BJ (cell line): ENCODE measurements around the gene ATP2B1. TPM values are rescaled to one million over a fixed set of nuclear protein-coding genes. Genes with fewer than 3 reads are reported as not detected.
A peak's percentile ranks its signal among the peaks of the same experiment; 100 is the strongest.

Source experiments
- CTCF ChIA-PET: fragments of 350-600 bp; formaldehyde crosslinking; extraction: SDS; loops from one replicate; lab custom pipeline; 2021; ENCODE audit warnings: antibody characterized with exemption, inconsistent platforms; lab: Yijun Ruan, JAX
- POLR2A ChIA-PET: fragments of 300-600 bp; sonication (Branson Sonifier 250); formaldehyde crosslinking; extraction: SDS; loops from one replicate; lab custom pipeline; 2021; ENCODE audit warnings: antibody characterized with exemption; lab: Charles Lee
- DNase-seq: peaks from one replicate; pipeline ENCODE4 v3.0.0-alpha.2; 2011; ENCODE audit warnings: low read depth
- H3K27me3 ChIP-seq: 2 replicates; pipeline ENCODE4 v1.6.0; 2011; ENCODE audit warnings: low read length; ENCODE audit not compliant: control insufficient read depth, insufficient read depth
- H3K36me3 ChIP-seq: 2 replicates; pipeline ENCODE4 v1.5.1; 2011; ENCODE audit warnings: low read length; ENCODE audit not compliant: control insufficient read depth, insufficient read depth
- H3K4me3 ChIP-seq: 2 replicates; pipeline ENCODE4 v1.5.1; 2011; ENCODE audit warnings: low read depth, mild to moderate bottlenecking, control low read depth, low read length
- polyA plus RNA-seq: library from polyadenylated mRNA; depleted of rRNA; stranded (reverse); fragments of >200 nt; gene quantifications from 2 replicates; pipeline ENCODE4 v1.2.3, GENCODE V29; 2011
- TF ChIP-seq, protein P1 (sequence below): IDR thresholded peaks from 2 replicates; pipeline ENCODE4 v1.5.1; 2011; ENCODE audit warnings: low read depth, mild to moderate bottlenecking, control low read depth, inconsistent platforms, low read length, moderate library complexity; ENCODE audit not compliant: insufficient read depth

Gene ATP2B1
- polyA plus RNA-seq, 1 experiment = 12.8 TPM

GRCh38 chr12:89542912-89543592 lies 165.6 kb downstream of the ATP2B1 start:
- POLR2A ChIA-PET = no interaction called here
- Histone ChIP-seq H3K27me3 (no peaks in the 10 kb centered on the region), H3K4me3 (no peak overlapping the region), H3K36me3 (no peaks in the 10 kb centered on the region)
- TF ChIP-seq, protein P1, sequence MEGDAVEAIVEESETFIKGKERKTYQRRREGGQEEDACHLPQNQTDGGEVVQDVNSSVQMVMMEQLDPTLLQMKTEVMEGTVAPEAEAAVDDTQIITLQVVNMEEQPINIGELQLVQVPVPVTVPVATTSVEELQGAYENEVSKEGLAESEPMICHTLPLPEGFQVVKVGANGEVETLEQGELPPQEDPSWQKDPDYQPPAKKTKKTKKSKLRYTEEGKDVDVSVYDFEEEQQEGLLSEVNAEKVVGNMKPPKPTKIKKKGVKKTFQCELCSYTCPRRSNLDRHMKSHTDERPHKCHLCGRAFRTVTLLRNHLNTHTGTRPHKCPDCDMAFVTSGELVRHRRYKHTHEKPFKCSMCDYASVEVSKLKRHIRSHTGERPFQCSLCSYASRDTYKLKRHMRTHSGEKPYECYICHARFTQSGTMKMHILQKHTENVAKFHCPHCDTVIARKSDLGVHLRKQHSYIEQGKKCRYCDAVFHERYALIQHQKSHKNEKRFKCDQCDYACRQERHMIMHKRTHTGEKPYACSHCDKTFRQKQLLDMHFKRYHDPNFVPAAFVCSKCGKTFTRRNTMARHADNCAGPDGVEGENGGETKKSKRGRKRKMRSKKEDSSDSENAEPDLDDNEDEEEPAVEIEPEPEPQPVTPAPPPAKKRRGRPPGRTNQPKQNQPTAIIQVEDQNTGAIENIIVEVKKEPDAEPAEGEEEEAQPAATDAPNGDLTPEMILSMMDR = peak; percentile 87
- CTCF ChIA-PET = interaction anchor here (0.6 to 2.8 kb wide), 22 partner anchors 8 to 1396 kb away, joined by 3 to 9 read pairs (median 3); partner anchors contain the start of gene ATP2B1
- no peak for DNase-seq

DNA sequence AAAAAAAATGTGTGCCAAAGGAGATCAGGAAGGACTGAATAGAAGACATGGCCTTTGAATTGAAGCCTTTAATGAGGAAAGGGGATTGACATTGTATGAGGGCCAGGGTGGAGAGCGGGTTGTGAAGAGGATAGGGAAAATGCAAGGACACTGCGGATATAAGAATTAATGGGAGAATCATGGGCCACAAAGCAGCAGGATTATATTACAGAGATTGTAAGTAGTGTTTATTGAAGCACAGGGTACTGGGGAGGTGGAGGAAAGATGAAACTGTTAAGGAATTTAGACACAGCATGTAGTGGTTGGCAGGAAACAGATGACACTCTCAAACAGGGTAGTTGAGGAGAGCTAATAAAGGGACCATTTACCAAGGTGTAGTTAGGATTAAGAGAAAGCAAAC lies 166.4 kb downstream of the ATP2B1 start:
- POLR2A ChIA-PET = no interaction called here
- DNase-seq = no peak
- CTCF ChIA-PET = interaction anchor here (0.6 to 2.8 kb wide), 11 partner anchors 9 to 1395 kb away, joined by 3 to 9 read pairs (median 4); no protein-coding TSS in a partner anchor

GRCh38 chr12:89540586-89540985 lies 168.1 kb downstream of the ATP2B1 start:
- no peak for DNase-seq
- TF ChIP-seq, protein P1 = no peak
- Histone ChIP-seq H3K36me3 (no peaks in the 10 kb centered on the region), H3K4me3 (no peak overlapping the region), H3K27me3 (no peaks in the 10 kb centered on the region)
- CTCF ChIA-PET = interaction anchor here (1.3 to 1.4 kb wide), 2 partner anchors 523 to 1369 kb away, joined by 3 to 4 read pairs; no protein-coding TSS in a partner anchor
- POLR2A ChIA-PET = no interaction called here

More for the DNA sequence above, 166.4 kb downstream of the ATP2B1 start:
- Histone ChIP-seq H3K27me3 (no peaks in the 10 kb centered on the region), H3K36me3 (no peaks in the 10 kb centered on the region), H3K4me3 (no peak overlapping the region)
- TF ChIP-seq, protein P1 = no peak

- ChIA-PET POLR2A (no interaction called here), CTCF (interaction anchor here (1.0 to 1.5 kb wide), 4 partner anchors 15 to 1315 kb away, joined by 3 to 7 read pairs (median 3); partner anchors contain the start of gene GALNT4)
- no peak for DNase-seq
- no peaks in the 10 kb centered on the region for H3K27me3 ChIP-seq
- H3K36me3 ChIP-seq = no peaks in the 10 kb centered on the region
- TF ChIP-seq, protein P1 = no peak
- H3K4me3 ChIP-seq = no peak overlapping the region
Measured at GRCh38 chr12:89539426-89540223, 169.0 kb downstream of the ATP2B1 start.

DNA sequence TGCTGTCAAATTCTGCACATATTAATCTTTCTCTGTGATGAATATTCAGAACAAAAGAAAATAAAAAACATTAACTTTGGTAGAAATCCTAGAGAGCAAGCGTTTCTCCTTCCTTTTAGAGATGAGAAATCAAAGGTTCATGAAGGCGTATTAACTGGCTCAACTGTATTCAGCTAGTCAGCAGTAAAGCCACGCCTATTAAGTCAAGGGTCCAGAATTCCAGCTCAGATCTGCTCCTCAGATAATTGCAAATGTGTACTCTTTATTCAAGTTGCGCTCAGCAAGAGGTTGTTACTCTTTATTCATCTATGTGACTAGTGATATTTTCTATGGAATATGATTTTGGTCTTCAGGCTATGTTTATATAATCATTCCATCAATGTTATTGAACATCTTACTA lies 169.7 kb downstream of the ATP2B1 start:
- CTCF ChIA-PET = interaction anchor here (1.0 to 1.5 kb wide), 4 partner anchors 10 to 1315 kb away, joined by 3 to 7 read pairs (median 3); partner anchors contain the start of gene GALNT4
- POLR2A ChIA-PET = no interaction called here

More for the DNA sequence above, 169.7 kb downstream of the ATP2B1 start:
- Histone ChIP-seq H3K36me3 (no peaks in the 10 kb centered on the region), H3K4me3 (no peak overlapping the region), H3K27me3 (no peaks in the 10 kb centered on the region)
- no peak for DNase-seq
- TF ChIP-seq, protein P1 = no peak
